VCaP (cell line): ENCODE data around the gene MAX.
"Not testable (repeated sequence)": the region's sequence is repeated elsewhere in the genome, so short reads cannot be mapped to it uniquely, and the experiment has no call there.

Source experiments
- H3K27ac ChIP-seq: fragments of 450-650 bp; 2 replicates; pipeline ENCODE4 v1.5.1; 2017
- TF ChIP-seq, protein P1 (sequence below): fragments of 450-650 bp; conservative IDR thresholded peaks from 2 replicates; pipeline ENCODE4 v1.5.1; 2017; ENCODE audit warnings: mild to moderate bottlenecking, moderate library complexity

MAX gene

DNA sequence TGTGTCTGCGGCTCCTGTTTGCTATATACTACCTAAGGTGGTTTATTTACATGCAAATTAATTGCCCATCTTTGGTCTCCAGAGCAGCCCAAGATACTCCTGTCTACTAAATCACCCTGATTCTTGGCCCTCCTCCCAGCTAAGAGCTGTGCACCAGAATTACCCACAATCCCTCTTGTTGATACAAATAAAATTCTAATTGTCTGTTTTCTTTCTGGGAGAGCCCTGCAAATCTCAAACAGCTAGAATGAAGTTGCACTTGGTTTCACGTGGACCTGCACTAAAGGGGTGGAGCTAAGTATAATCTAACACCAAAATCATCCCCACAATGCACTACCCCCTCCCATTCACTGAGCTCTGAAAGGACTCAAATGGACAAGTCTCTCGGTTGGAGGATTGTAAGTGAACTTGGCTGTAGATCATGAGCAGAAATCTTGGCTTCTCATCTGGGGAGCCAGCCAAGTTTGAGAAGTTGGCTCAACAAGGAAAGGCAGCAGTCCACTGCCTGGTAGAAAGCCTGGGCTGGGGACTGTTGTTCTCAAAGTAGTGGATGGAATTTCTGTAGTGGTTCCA lies 6.6 kb downstream of the MAX start:
- H3K27ac ChIP-seq = peak overlapping the region; percentile 81
- TF ChIP-seq, protein P1, sequence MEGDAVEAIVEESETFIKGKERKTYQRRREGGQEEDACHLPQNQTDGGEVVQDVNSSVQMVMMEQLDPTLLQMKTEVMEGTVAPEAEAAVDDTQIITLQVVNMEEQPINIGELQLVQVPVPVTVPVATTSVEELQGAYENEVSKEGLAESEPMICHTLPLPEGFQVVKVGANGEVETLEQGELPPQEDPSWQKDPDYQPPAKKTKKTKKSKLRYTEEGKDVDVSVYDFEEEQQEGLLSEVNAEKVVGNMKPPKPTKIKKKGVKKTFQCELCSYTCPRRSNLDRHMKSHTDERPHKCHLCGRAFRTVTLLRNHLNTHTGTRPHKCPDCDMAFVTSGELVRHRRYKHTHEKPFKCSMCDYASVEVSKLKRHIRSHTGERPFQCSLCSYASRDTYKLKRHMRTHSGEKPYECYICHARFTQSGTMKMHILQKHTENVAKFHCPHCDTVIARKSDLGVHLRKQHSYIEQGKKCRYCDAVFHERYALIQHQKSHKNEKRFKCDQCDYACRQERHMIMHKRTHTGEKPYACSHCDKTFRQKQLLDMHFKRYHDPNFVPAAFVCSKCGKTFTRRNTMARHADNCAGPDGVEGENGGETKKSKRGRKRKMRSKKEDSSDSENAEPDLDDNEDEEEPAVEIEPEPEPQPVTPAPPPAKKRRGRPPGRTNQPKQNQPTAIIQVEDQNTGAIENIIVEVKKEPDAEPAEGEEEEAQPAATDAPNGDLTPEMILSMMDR = no peak

DNA sequence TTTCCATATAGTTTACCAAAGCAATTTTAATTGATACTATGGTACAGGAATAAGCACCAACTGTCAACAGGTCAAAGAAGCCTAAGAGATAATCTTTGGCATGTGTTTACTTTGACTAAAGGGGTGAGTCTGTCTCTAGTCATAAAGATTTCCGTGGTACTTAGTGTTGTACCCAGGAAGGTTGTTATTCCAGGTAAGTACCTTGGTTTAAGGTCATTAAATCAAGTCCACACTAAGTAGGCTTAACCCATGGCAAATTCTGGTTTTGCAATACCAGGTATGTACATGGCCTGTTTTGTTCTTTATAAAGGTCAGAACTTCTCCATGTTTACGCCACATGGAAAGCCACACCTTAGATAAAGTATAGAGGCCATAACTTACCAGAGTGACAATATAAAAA lies 10.0 kb downstream of the MAX start:
- H3K27ac ChIP-seq = no peak overlapping the region
- TF ChIP-seq, protein P1 = no peak

DNA sequence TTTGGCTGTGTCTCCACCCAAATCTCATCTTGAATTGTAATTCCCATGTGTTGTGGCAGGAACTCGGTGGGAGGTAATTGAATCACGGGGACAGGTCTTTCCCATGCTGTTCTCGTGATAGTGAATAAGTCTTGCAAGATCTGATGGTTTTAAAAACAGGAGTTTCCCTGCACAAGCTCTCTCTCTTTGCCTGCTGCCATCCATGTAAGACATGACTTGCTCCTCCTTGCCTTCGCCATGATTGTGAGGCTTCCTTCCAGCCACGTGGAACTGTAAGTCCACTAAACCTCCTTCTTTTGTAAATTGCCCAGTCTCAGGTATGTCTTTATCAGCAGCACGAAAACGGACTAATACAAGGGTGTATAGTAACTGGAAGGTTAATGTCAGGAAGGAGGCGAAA lies 14.5 kb downstream of the MAX start:
- not testable (repeated sequence) for H3K27ac ChIP-seq

DNA sequence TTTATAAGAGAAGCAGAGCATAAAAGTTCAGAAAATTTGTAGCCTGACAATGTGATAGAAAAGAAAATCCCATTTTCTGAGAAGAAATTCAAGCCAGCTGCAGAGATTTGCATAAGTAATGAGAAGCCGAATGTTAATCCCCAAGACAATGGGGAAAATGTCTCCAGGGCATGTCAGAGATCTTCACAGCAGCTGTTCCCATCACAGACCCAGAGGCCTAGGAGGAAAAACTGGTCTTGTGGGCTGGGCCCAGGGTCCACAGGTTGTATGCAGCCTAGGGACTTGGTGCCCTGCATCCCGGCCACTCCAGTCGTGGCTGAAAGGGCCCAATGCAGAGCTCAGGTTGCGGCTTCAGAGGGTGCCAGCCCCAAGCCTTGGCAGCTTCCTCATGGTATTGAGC lies 15.6 kb downstream of the MAX start:
- H3K27ac ChIP-seq = not testable (repeated sequence)

DNA sequence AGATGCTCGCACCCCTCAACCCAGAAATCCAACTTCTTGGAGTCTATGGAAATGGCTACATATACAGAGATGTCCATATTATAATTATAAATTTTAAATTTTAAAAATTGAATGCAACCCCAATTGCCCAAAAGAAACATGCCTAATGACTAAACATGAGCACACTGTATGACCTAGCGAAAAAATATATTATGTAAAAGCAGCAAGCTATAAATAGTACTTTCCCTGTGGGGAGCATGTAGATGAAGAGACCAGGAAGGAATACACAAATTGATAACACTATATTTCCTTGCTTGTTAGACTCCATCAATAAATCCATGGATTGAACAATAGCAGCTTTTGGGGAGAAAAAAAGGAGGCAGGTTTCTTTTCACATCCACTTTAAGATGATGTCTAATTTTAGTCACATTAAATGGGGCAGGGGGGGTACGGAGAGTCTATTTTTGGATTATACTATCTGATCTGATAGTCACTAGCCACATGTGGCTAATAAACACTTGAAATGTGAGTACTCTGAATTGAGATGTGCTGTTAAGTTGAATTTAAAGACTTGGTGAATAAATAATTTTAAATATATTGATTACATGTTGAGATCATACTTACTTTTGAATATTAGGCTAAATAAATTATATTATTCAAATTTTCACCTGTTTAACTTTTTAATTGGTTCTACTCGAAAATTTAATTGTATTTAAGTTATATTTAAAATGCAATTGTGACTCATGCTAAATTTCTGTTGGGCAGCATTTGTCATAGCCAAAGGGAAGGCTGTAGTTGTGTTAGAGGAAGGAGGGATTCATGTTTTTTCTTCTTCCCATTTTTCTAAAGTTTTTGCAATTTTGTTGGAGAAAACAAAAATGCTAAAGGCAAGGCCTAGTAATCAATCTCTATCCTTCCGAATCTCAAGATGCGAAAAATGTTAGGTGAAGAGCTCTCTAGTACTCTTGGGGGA lies 17.5 kb downstream of the MAX start:
- TF ChIP-seq, protein P1 = no peak
- H3K27ac ChIP-seq = no peak overlapping the region

DNA sequence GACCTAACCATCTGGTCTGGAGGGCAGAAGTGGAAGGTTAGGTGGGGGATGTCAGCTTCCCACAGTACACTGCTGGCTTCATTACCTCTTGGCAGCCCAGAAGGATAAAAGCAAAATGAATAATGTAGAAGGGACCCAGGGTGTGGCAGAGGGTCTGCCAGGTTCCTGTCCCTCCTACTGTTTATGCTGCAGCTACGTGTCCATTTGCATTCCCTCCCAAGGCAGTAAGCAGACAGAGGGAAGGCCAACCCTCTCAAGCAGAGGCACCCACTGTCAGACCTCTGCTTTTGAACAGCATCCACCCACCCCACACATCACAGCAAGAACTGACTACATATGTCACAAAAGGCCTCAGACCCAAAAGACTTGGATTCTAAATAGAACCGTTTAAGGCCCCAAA lies 19.4 kb downstream of the MAX start:
- H3K27ac ChIP-seq = no peak overlapping the region
- TF ChIP-seq, protein P1 = no peak

DNA sequence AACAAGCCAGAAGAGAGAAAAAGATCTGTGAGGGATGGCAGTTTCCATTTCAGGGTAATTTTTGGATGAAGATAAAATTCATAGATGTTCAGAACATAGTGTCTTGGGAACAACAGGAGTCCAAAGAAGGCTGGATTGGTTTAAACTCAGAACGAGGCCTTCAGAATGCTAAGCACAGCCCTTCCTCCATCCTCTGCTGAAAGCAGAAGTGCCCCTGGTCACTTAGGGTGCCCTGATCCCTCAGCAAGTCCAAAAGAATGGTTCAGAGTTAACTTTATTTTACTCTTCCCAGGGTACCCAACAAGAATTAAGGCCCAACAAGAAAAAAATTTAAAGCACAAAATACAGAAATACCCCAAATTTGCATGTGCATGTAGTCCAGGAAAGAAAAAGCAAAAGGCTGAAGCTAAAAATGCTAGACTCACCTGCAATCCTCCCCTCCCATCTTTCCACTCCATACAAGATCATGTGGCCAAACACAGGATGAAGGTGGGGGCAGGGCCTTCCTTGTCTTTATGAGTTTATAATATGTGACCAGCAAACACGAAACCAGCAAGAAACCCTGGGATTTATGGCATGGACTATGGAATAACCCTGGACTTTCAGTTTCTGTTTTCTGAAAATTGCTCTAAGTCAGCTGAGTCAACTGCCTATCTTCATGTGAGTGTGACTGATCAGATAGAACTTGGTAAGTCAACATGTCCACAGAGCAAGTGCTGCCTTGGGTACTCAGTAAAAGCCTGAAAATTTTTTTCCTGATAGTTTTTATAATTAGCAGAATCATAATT lies 21.2 kb downstream of the MAX start:
- TF ChIP-seq, protein P1 = no peak
- no peak overlapping the region; the same call in 1 of the 2 replicates for H3K27ac ChIP-seq

DNA sequence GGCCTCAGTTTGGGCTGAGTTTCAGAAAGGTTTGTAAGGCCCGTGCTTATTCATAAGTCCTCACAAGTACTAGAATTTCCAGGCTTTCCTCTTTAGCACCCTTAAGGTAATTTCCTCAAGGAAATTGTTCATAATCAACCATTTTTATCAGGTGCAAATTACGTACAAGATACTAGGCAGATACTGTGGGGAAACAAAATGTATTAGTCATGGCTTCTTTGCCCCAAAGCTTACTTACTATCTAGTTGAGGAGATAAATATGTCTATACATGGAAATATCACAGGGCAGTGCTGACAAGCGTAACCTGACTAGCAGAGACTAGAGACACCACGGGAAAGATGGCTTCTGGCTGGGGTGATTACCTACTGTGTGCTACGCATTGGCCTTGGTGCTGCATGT lies 22.5 kb downstream of the MAX start:
- TF ChIP-seq, protein P1 = no peak

More for the DNA sequence above, 22.5 kb downstream of the MAX start:
- H3K27ac ChIP-seq = peak overlapping the region; percentile 37
